Natural killer cell (primary cell): ENCODE results near the gene RABEP2. TPM values are rescaled to one million over a fixed set of nuclear protein-coding genes. Genes with fewer than 3 reads are reported as not detected.
"Not testable (repeated sequence)": the region's sequence is repeated elsewhere in the genome, so short reads cannot be mapped to it uniquely, and the experiment has no call there.

Source experiments
- ATAC-seq, 3 donors: fragments of 150-1000 bp in 2 of 3; fragments of 200-7000 bp in 1 of 3; cut with Tn5 transposase; 1 replicate in 1 of 3; 2 replicates in 2 of 3; pipeline ENCODE4 v1.10.0; 2021; ENCODE audit warnings: mild to moderate bottlenecking in 2 of 3, moderate library complexity in 2 of 3
- DNase-seq, 2 donors: peaks; one replicate each; pipeline versions ENCODE4 v3.0.0 to v3.0.0-alpha.2; 2013 to 2021; ENCODE audit warnings: mixed read lengths in 1 of 2
- H3K27ac ChIP-seq: one replicate; pipeline ENCODE4 v1.5.1; 2013; ENCODE audit warnings: mild to moderate bottlenecking, low read length
- H3K27me3 ChIP-seq: one replicate; pipeline ENCODE4 v1.6.1; 2013; ENCODE audit warnings: low read length; ENCODE audit not compliant: control insufficient read depth, insufficient read depth
- H3K36me3 ChIP-seq: one replicate; pipeline ENCODE4 v1.6.1; 2013; ENCODE audit warnings: low read length; ENCODE audit not compliant: control insufficient read depth, insufficient read depth
- H3K4me1 ChIP-seq: one replicate; pipeline ENCODE4 v1.6.1; 2013; ENCODE audit warnings: low read length; ENCODE audit not compliant: control insufficient read depth, insufficient read depth
- H3K4me3 ChIP-seq: one replicate; pipeline ENCODE4 v1.5.1; 2013; ENCODE audit warnings: low read length
- H3K9me3 ChIP-seq: one replicate; pipeline ENCODE4 v1.6.1; 2013; ENCODE audit warnings: low read length; ENCODE audit not compliant: control insufficient read depth, insufficient read depth
- H3K27ac Mint-ChIP-seq, 2 donors: one replicate each; pipeline ENCODE4 v1.8.0; 2022; ENCODE audit warnings: mild to moderate bottlenecking in 2 of 2, mixed read lengths in 2 of 2, moderate library complexity in 1 of 2
- H3K27me3 Mint-ChIP-seq, 2 donors: one replicate each; pipeline ENCODE4 v1.8.0; 2022; ENCODE audit warnings: low read depth in 2 of 2, mixed read lengths in 2 of 2
- H3K36me3 Mint-ChIP-seq: one replicate; pipeline ENCODE4 v1.8.0; 2022; ENCODE audit warnings: mixed read lengths
- H3K4me1 Mint-ChIP-seq, 2 donors: one replicate each; pipeline ENCODE4 v1.8.0; 2022; ENCODE audit warnings: mixed read lengths in 2 of 2
- H3K4me3 Mint-ChIP-seq: one replicate; pipeline ENCODE4 v1.8.0; 2022; ENCODE audit warnings: mild to moderate bottlenecking, moderate library complexity, mixed read lengths
- H3K9me3 Mint-ChIP-seq, 2 donors: one replicate each; pipeline ENCODE4 v1.8.0; 2022; ENCODE audit warnings: mixed read lengths in 2 of 2
- CTCF ChIP-seq: fragments of 200-600 bp; IDR thresholded peaks from one replicate; pipeline ENCODE4 v1.8.0; 2022; ENCODE audit warnings: antibody characterized with exemption
- WGBS: methylation state at CpG from one replicate; pipeline ENCODE4 v1.1.7; 2013; ENCODE audit warnings: missing lambda C conversion rate; ENCODE audit not compliant: insufficient coverage; 5-methylcytosine and 5-hydroxymethylcytosine counted together
- intact Hi-C: fragments of 100-400 bp; cut with micrococcal nuclease; formaldehyde crosslinking; loops from one replicate; pipeline ENCODE4 v1.14.2; 2022
- total RNA-seq, 4 donors: library from RNA; stranded (reverse); fragments of 120-200 nt in 1 of 4; gene quantifications; one replicate each; pipeline versions ENCODE4 v1.2.3 to v1.2.4, GENCODE V29; 2013 to 2022

Gene RABEP2
- total RNA-seq: 10 to 100 TPM; 53.4 to 63.4 (median 60.1) TPM
- total RNA-seq (2013): 51.7 TPM

- Mint-ChIP-seq H3K27ac (peak within 1 kb of the TSS; percentile 98 to 99), H3K27me3 (no peaks in the 10 kb centered on the region), H3K36me3 (no peaks in the 10 kb centered on the region), H3K4me1 (peaks cover 26 to 34% of the 10 kb centered on the region in 2 donors), H3K4me3 (peak within 1 kb of the TSS; percentile 98), H3K9me3 (no peaks in the 10 kb centered on the region)
- under 1% methylated on average over 66 of the region's 66 CpGs for WGBS
- H3K4me3 ChIP-seq: peak within 1 kb of the TSS; percentile 65
- H3K9me3 ChIP-seq: no peaks in the 10 kb centered on the region
- DNase-seq (peak; percentile 95 to 98), ATAC-seq (peak; percentile 81 to 93 (median 85))
- H3K27me3 ChIP-seq: no peaks in the 10 kb centered on the region
- intact Hi-C loops: loop anchor here (1.0 to 5.0 kb wide), 7 partner anchors 11 to 103 kb away; partner anchors contain the start of genes ATXN2L, NFATC2IP, SH2B1 and SPNS1
- H3K27ac ChIP-seq: peak within 1 kb of the TSS; percentile 96
- TF ChIP-seq CTCF: no peak
- peaks cover 17% of the 10 kb centered on the region for H3K4me1 ChIP-seq
- peaks cover 8% of the 10 kb centered on the region for H3K36me3 ChIP-seq
These were observed at the start of gene RABEP2 for GRCh38 chr16:28924762-28925385. Gene RABEP2 (minus strand): TSS chr16:28925238. CDS start chr16:28925163, 75 bp downstream.

GRCh38 chr16:28974437-28975157 lies 49.6 kb upstream of the RABEP2 start, which contains the start of gene SPNS1:
Gene SPNS1 (plus strand): TSS chr16:28974778. CDS start chr16:28975152, 374 bp downstream.
- no peaks in the 10 kb centered on the region for H3K27me3 ChIP-seq
- Mint-ChIP-seq H3K27ac (peak within 1 kb of the TSS; percentile 95 to 97), H3K36me3 (no peaks in the 10 kb centered on the region), H3K4me1 (peaks cover 35 to 42% of the 10 kb centered on the region in 2 donors), H3K4me3 (peak within 1 kb of the TSS; percentile 99), H3K27me3 (no peaks in the 10 kb centered on the region), H3K9me3 (no peaks in the 10 kb centered on the region)
- peak within 1 kb of the TSS; percentile 65 for H3K4me3 ChIP-seq
- no peak for TF ChIP-seq CTCF
- H3K4me1 ChIP-seq: peaks cover 18% of the 10 kb centered on the region
- DNase-seq (peak; percentile 92 to 94), ATAC-seq (peak; percentile 91 to 96 (median 94))
- peak within 1 kb of the TSS; percentile 57 for H3K27ac ChIP-seq
- no peaks in the 10 kb centered on the region for H3K9me3 ChIP-seq
- peaks cover 11% of the 10 kb centered on the region for H3K36me3 ChIP-seq
- intact Hi-C loops: loop anchor here (1.0 kb wide), 1 partner anchor 49 kb away; the partner anchor contains the start of gene RABEP2
- under 1% methylated on average over 60 of the region's 60 CpGs for WGBS

GRCh38 chr16:28974007-28974436 lies 49.0 kb upstream of the RABEP2 start:
- TF ChIP-seq CTCF: no peak
- no peaks in the 10 kb centered on the region for H3K9me3 ChIP-seq
- Mint-ChIP-seq H3K27me3 (no peaks in the 10 kb centered on the region), H3K4me1 (peaks cover 35 to 42% of the 10 kb centered on the region in 2 donors), H3K9me3 (no peaks in the 10 kb centered on the region), H3K4me3 (peak overlapping the region; percentile 99), H3K27ac (peak overlapping the region; percentile 95 to 97), H3K36me3 (no peaks in the 10 kb centered on the region)
- WGBS: under 1% methylated on average over 16 of the region's 17 CpGs
- intact Hi-C loops: loop anchor here (1.0 kb wide), 1 partner anchor 49 kb away; the partner anchor contains the start of gene RABEP2
- no peaks in the 10 kb centered on the region for H3K27me3 ChIP-seq
- H3K36me3 ChIP-seq: peaks cover 11% of the 10 kb centered on the region
- DNase-seq: peak in 1 of 2 donors; percentile 52
- peak overlapping the region; percentile 65 for H3K4me3 ChIP-seq
- peaks cover 18% of the 10 kb centered on the region for H3K4me1 ChIP-seq
- H3K27ac ChIP-seq: peak overlapping the region; percentile 57
- ATAC-seq: peak in 2 of 3 donors; percentile 3 to 10

GRCh38 chr16:28969696-28970095 lies 44.7 kb upstream of the RABEP2 start:
- H3K27ac ChIP-seq, H3K27me3 Mint-ChIP-seq, H3K9me3 Mint-ChIP-seq, H3K27me3 ChIP-seq, H3K36me3 ChIP-seq, H3K4me3 Mint-ChIP-seq, H3K4me3 ChIP-seq, H3K9me3 ChIP-seq, H3K27ac Mint-ChIP-seq, intact Hi-C loops, ATAC-seq, H3K4me1 ChIP-seq, DNase-seq, H3K36me3 Mint-ChIP-seq: not testable (repeated sequence)
- peaks cover 10 to 14% of the 10 kb centered on the region in 2 donors for H3K4me1 Mint-ChIP-seq
- 92% methylated on average over 2 of the region's 2 CpGs for WGBS
